Medulla oblongata (tissue), 1 donor: Measurements from ENCODE around the gene PTPRN2.
"Not testable (repeated sequence)": the region's sequence is repeated elsewhere in the genome, so short reads cannot be mapped to it uniquely, and the experiment has no call there.

Source experiments
- DNase-seq: peaks from one replicate; pipeline ENCODE4 v3.0.0-alpha.2; 2015; ENCODE audit errors: extremely low spot score

The PTPRN2 gene

GRCh38 chr7:158175779-158176178, 411.8 kb downstream of the PTPRN2 start:
- no peak for DNase-seq

DNA sequence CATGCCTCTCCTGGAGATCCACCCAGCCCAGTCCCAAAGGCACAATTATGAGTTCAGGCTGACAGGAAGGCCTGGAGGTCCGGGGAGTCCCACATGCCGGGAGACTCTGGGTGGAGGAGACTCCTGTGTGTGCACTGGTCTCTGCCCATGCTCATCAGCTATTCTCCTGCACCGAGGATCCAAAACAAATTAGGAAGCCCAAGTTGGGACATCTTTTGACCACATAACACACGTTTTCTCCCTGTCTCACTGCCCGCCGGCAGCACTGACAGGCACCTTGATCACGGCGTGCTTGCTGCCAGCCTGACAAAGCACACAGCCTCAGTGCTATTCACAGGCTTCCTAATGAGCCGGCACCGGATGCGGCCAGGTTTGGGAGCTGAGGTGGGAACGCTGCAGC, 412.7 kb downstream of the PTPRN2 start:
- no peak for DNase-seq

DNA sequence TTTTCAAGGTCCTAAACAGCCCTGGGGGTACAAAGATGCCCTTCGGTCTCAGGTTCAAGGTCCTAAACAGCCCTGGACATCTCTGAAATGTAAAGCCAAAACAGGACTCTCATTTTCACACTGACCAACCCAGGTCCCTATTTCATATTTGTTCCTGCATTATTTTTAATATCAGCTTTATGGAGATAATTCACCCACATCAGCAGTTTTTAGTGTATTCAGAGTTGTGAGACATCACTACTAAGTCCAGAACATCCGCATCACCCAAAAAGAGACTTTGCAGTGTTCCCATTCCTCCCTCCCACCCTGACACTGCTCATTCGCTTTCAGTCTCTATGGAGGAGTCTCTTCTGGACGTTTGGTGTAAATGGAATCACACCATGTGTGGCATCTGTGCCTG, 420.2 kb downstream of the PTPRN2 start:
- DNase-seq = no peak

DNA sequence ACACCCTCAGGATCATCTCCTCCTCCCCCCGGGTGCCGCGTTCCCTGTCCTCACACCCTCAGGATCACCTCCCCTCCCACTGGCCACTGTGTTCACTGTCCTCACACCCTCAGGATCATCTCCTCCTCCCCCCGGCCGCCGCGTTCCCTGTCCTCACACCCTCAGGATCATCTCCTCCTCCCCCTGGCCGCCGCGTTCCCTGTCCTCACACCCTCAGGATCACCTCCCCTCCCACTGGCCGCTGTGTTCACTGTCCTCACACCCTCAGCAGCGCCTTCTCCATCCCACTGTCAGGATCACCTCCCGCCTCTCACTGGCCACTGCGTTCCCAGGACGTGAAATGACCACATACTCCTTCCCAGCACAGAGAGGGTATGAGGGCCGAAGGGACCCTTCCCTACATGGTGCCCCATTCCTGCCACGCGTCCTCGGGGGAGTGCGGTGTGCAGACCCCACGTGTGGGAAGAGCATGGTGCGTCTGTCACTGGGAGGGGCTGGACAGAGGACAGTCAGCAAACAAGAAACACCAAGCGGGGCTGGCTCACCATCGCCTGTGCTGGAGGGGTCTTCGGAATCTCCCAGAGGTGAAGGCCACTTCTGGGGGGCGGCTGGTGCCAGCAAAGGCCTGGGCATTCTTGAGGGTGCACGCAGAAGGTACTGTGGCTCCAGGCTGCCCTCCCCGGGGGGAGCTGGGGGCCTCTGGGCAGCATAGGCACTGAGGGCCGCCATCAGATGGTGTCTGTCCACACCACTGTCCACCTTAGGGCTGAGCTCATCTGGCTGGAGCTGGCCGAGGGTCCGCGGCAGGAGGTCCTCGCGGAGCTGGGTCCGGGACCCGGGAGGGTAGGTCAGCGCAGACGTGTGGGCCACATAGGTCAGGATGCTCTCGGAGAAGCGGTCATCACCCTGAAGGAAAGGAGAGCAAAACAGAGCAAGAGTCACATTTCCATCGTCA, 421.0 kb downstream of the PTPRN2 start:
- no peak for DNase-seq

GRCh38 chr7:158165711-158166110, 421.9 kb downstream of the PTPRN2 start:
- no peak for DNase-seq

DNA sequence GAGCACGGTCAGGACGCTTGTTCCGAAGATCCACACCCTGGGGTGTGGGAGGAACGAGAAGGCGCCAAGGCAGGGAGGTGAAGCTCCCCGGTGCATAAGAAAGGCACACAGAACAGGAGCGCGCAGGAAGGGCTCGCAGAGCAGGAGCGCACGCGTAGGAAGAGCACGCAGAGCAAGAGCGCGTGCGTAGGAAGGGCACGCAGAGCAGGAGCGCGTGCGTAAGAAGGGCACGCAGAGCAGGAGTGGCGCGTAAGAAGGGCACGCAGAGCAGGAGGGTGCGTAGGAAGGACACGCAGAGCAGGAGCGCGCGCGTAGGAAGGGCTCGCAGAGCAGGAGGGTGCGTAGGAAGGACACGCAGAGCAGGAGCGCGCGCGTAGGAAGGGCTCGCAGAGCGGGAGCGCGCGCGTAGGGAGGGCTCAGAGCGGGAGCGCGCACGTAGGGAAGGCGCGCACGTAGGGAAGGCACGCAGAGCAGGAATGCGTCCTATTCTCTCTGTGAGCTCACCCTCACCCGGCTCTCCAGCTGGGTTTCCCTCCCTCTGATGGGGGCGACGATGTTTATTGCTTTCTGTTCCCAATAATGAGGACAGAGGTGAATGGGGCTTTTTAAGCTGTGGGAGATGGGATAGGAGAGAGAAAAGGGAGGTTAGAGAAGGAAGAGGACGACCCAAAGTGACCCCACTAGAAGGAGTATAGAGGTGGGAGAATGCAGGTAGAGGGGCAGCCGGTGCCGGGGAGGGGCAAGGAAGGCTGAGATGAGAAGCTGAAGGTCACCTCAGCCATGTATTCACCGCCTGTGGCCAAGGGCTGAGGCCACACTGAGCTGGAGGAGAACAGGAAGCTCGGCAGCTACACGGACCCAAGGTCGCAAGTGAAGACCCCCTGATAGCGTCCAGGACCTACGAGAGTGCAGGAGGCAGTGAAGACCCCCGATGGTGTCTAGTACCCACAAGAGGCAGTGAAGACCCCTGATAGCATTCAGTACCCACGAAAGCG, 423.2 kb downstream of the PTPRN2 start:
- DNase-seq = no peak

- no peak for DNase-seq
These were observed 426.4 kb downstream of the PTPRN2 start for GRCh38 chr7:158161194-158161593.

- no peak for DNase-seq
These were observed 427.4 kb downstream of the PTPRN2 start for GRCh38 chr7:158160199-158160598.

- DNase-seq = no peak
These were observed 430.2 kb downstream of the PTPRN2 start for GRCh38 chr7:158157460-158157859.

DNA sequence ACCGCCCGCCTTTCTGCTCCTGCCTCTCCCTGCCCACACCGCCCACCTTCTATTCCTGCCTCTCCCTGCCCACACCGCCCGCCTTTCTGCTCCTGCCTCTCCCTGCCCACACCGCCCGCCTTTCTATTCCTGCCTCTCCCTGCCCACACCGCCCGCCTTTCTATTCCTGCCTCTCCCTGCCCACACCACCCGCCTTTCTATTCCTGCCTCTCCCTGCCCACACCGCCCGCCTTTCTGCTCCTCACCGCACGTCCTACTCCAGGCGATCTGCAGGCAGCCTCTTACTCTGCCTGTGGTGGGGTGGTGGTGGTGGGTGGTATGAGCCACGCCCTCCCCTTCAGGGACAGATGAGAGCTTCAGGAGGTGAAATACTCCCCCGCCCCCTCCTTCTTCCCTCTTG, 436.4 kb downstream of the PTPRN2 start:
- DNase-seq = not testable (repeated sequence)

DNA sequence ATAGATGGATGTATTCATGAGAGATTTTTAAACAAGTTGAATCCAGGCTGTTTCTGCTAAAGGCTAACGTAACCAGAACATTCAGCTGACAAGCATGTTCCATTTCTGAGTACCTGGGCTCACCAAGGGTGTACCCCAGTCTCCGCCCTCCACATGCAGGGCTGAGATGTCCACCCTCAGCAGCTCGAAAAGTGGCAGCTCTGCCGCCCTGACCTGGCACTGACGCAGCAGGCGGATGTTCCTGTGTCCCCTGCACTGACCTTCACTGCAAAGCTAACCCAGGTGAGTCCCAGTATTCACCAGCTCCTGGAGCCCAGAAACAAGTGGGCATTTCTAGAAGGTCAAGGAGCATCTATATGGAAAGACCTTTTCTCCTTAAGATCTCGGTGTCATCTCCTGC, 437.4 kb downstream of the PTPRN2 start:
- DNase-seq = no peak

- not testable (repeated sequence) for DNase-seq
These were observed 440.2 kb downstream of the PTPRN2 start for GRCh38 chr7:158147431-158147830.

GRCh38 chr7:158145370-158145769, 442.3 kb downstream of the PTPRN2 start:
- DNase-seq = no peak

DNA sequence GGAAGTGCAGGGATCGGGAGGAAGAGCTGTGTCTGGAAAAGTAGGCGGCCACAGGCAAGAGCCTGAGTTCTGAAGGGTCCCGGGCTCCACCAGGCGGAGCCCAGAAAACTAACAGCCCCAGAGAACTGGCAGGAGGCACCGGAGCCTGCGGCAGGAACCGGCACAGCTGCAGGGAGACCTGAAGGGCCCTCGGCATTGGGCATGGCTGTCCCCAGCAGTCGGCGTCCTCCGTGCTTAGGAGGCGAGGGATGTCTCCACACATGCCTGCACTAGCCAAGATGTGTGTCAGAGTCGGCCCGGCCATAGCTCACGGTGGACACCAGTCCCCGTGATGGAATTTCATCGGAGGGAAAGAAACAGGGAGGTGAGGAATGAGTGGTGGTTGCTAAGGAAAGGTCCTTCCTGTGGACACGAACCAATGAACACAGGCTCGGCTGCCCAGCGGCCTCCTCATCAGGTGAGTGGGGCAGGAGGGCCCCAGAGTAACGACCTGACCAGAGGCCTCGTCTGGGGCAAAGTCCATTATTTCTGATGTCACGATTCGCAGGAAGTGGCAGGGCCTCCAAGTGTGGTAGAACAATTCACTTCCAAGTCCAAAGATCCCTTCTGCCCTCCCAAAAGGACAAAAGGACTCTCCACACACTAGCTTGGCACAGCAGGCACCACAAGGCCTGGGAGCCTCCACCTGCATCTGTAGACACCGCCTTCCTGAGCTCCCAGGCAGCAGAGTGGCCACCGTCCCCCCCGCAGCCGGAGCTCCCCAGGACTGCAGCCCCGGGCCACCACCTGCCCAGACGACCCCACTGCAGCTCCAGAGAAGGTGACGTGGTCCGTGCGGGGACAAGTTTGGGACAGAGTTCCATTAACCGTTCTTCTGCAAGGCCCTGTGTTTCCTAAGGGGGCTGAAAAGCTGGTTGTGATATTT, 444.2 kb downstream of the PTPRN2 start:
- no peak for DNase-seq

DNA sequence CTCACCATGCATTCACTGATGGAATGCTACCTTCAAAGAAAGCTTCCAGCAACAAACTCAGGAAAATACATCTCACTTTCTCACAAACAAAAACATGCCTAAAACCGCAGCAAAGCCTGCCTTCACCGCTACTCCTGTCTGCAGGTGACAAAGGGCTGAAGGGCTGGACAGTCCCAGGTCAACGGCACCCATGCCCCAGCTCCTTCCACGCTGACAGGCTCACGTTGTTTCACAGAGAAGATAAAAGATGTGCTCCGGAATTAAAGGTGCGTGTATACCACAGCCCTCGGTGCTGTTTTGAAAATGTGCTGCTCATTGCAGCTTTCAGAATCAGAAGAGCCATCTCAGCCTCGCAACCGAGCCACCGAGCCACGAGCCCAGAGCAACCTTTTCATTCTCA, 445.0 kb downstream of the PTPRN2 start:
- DNase-seq = no peak

- no peak for DNase-seq
These were observed 445.7 kb downstream of the PTPRN2 start for GRCh38 chr7:158141806-158142518.

DNA sequence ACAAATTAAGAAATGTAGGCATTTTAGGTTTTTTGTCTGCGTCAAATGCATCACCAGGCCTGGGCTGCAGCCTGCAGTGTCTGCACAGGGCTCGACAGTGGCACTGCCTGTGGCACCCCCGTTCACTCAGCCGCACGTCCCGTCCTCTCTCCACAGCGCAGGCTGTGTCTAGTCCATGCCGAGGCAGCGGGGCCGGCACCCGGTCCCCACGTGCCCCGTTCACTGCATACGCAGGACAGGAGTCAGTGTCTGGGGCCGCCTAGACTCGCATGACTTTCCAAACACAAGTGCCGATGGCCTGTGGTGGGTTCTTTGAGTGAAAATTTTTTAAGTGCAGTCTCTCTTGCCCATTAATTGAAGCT, 446.4 kb downstream of the PTPRN2 start:
- DNase-seq = no peak

- DNase-seq = no peak
These were observed 446.9 kb downstream of the PTPRN2 start for GRCh38 chr7:158140538-158141220.

GRCh38 chr7:158139499-158139898, 448.1 kb downstream of the PTPRN2 start:
- no peak for DNase-seq

GRCh38 chr7:158138329-158138597, 449.4 kb downstream of the PTPRN2 start:
- DNase-seq = no peak
